WTC11 (cell line): ENCODE measurements around the gene MLF2. TPM values are rescaled to one million over a fixed set of nuclear protein-coding genes. Genes with fewer than 3 reads are reported as not detected.

Source experiments
- ATAC-seq: fragments of 200-7000 bp; cut with Tn5 transposase; 2 replicates; pipeline ENCODE4 v1.10.0; 2021; ENCODE audit warnings: mild to moderate bottlenecking, moderate library complexity
- CTCF ChIA-PET: fragments of 300-600 bp; sonication (Branson Sonifier 250); formaldehyde crosslinking; loops from one replicate; lab custom pipeline; 2021; ENCODE audit warnings: antibody characterized with exemption; lab: Charles Lee
- POLR2A ChIA-PET: fragments of 350-600 bp; sonication (Branson Sonifier 250); formaldehyde crosslinking; loops from one replicate; lab custom pipeline; 2021; ENCODE audit warnings: antibody characterized with exemption; lab: Charles Lee
- DNase-seq: peaks from one replicate; pipeline ENCODE4 v3.0.0; 2021; ENCODE audit warnings: low spot score
- H3K27ac Mint-ChIP-seq: 2 replicates; pipeline ENCODE4 v1.8.0; 2021; ENCODE audit warnings: mixed read lengths
- H3K27me3 Mint-ChIP-seq: 2 replicates; pipeline ENCODE4 v1.8.0; 2021; ENCODE audit warnings: low read depth, mild to moderate bottlenecking, moderate library complexity, mixed read lengths
- H3K36me3 Mint-ChIP-seq: 2 replicates; pipeline ENCODE4 v1.8.0; 2021; ENCODE audit warnings: mixed read lengths
- H3K4me1 Mint-ChIP-seq: 2 replicates; pipeline ENCODE4 v1.8.0; 2022; ENCODE audit warnings: mixed read lengths
- H3K4me3 Mint-ChIP-seq: 2 replicates; pipeline ENCODE4 v1.8.0; 2021; ENCODE audit warnings: mild to moderate bottlenecking, moderate library complexity, mixed read lengths
- H3K9me3 Mint-ChIP-seq: 2 replicates; pipeline ENCODE4 v1.8.0; 2021; ENCODE audit warnings: mixed read lengths
- EMX1 ChIP-seq: fragments of 250-450 bp; sonication (Bioruptor Pico); IDR thresholded peaks from 2 replicates; pipeline ENCODE4 v1.8.0; 2021; ENCODE audit warnings: mild to moderate bottlenecking
- ERG ChIP-seq: fragments of 250-450 bp; sonication (Bioruptor Pico); IDR thresholded peaks from 2 replicates; pipeline ENCODE4 v1.8.0; 2021; ENCODE audit warnings: mild to moderate bottlenecking
- ESRRA ChIP-seq: sonication (generic); formaldehyde crosslinking; IDR thresholded peaks from 2 replicates; pipeline ENCODE4 v1.8.1; 2022; ENCODE audit warnings: mild to moderate bottlenecking, missing genetic modification reagents, borderline replicate concordance
- FOXK1 ChIP-seq: sonication (generic); formaldehyde crosslinking; IDR thresholded peaks from 2 replicates; pipeline ENCODE4 v1.8.0; 2022; ENCODE audit warnings: mild to moderate bottlenecking, moderate library complexity, missing genetic modification reagents
- FOXP1 ChIP-seq: sonication (generic); formaldehyde crosslinking; IDR thresholded peaks from 2 replicates; pipeline ENCODE4 v1.8.0; 2022; ENCODE audit warnings: missing genetic modification reagents, mild to moderate bottlenecking, moderate library complexity, borderline replicate concordance
- GABPB1 ChIP-seq: sonication (generic); formaldehyde crosslinking; IDR thresholded peaks from 2 replicates; pipeline ENCODE4 v1.8.1; 2023; ENCODE audit warnings: mild to moderate bottlenecking, missing genetic modification reagents
- HMGA2 ChIP-seq: fragments of 250-450 bp; sonication (Bioruptor Pico); IDR thresholded peaks from 2 replicates; pipeline ENCODE4 v1.4.0; 2021; ENCODE audit warnings: mild to moderate bottlenecking, moderate library complexity
- IRF2 ChIP-seq: sonication (generic); formaldehyde crosslinking; IDR thresholded peaks from 2 replicates; pipeline ENCODE4 v1.8.0; 2022; ENCODE audit warnings: low read depth, missing genetic modification reagents, borderline replicate concordance
- JAZF1 ChIP-seq: fragments of 250-450 bp; sonication (Bioruptor Pico); IDR thresholded peaks from 2 replicates; pipeline ENCODE4 v1.9.0; 2021; ENCODE audit warnings: moderate library complexity, mild to moderate bottlenecking, inconsistent platforms
- JUN ChIP-seq: sonication (generic); formaldehyde crosslinking; IDR thresholded peaks from 2 replicates; pipeline ENCODE4 v1.8.0; 2023; ENCODE audit warnings: mild to moderate bottlenecking, missing genetic modification reagents
- MXD4 ChIP-seq: fragments of 250-450 bp; sonication (Bioruptor Pico); IDR thresholded peaks from 2 replicates; pipeline ENCODE4 v1.8.0; 2021; ENCODE audit warnings: mild to moderate bottlenecking, moderate library complexity, borderline replicate concordance
- SMAD3 ChIP-seq: sonication (generic); formaldehyde crosslinking; IDR thresholded peaks from 2 replicates; pipeline ENCODE4 v1.8.0; 2022; ENCODE audit warnings: missing genetic modification reagents, mild to moderate bottlenecking, borderline replicate concordance
- SMAD4 ChIP-seq: sonication (generic); formaldehyde crosslinking; IDR thresholded peaks from 2 replicates; pipeline ENCODE4 v1.8.0; 2022; ENCODE audit warnings: mild to moderate bottlenecking, missing genetic modification reagents
- SP1 ChIP-seq: sonication (generic); formaldehyde crosslinking; conservative IDR thresholded peaks from 2 replicates; pipeline ENCODE4 v1.8.1; 2022; ENCODE audit warnings: missing genetic modification reagents
- TEAD1 ChIP-seq: sonication (generic); formaldehyde crosslinking; IDR thresholded peaks from 2 replicates; pipeline ENCODE4 v1.8.0; 2022; ENCODE audit warnings: mild to moderate bottlenecking, missing genetic modification reagents
- ZMAT4 ChIP-seq: fragments of 250-450 bp; sonication (Bioruptor Pico); IDR thresholded peaks from 2 replicates; pipeline ENCODE4 v1.9.0; 2021; ENCODE audit warnings: mild to moderate bottlenecking
- ZNF121 ChIP-seq: sonication (generic); formaldehyde crosslinking; IDR thresholded peaks from 2 replicates; pipeline ENCODE4 v1.8.0; 2023; ENCODE audit warnings: missing genetic modification reagents
- ZNF138 ChIP-seq: sonication (generic); formaldehyde crosslinking; conservative IDR thresholded peaks from 2 replicates; pipeline ENCODE4 v1.8.1; 2022; ENCODE audit warnings: mild to moderate bottlenecking, moderate library complexity, missing genetic modification reagents
- ZNF219 ChIP-seq: sonication (generic); formaldehyde crosslinking; IDR thresholded peaks from 2 replicates; pipeline ENCODE4 v1.8.0; 2023; ENCODE audit warnings: missing genetic modification reagents, mild to moderate bottlenecking, borderline replicate concordance
- ZNF232 ChIP-seq: sonication (generic); formaldehyde crosslinking; IDR thresholded peaks from 2 replicates; pipeline ENCODE4 v1.8.0; 2022; ENCODE audit warnings: mild to moderate bottlenecking, missing genetic modification reagents
- total RNA-seq: library from RNA; stranded (reverse); gene quantifications from 3 replicates; pipeline ENCODE4 v1.2.3, GENCODE V29; 2021
- TF ChIP-seq, protein P1 (sequence below): fragments of 250-450 bp; sonication (Bioruptor Pico); IDR thresholded peaks from 2 replicates; pipeline ENCODE4 v1.9.0; 2021; ENCODE audit warnings: moderate library complexity, mild to moderate bottlenecking, inconsistent platforms, borderline replicate concordance
- TF ChIP-seq, protein P2 (sequence below): sonication (generic); formaldehyde crosslinking; IDR thresholded peaks from 2 replicates; pipeline ENCODE4 v1.8.0; 2022; ENCODE audit warnings: mild to moderate bottlenecking, missing genetic modification reagents
- TF ChIP-seq, protein P3 (sequence below): sonication (generic); formaldehyde crosslinking; IDR thresholded peaks from 2 replicates; pipeline ENCODE4 v1.8.0; 2022; ENCODE audit warnings: mild to moderate bottlenecking, missing genetic modification reagents
- TF ChIP-seq, protein P4 (sequence below): sonication (generic); formaldehyde crosslinking; IDR thresholded peaks from 2 replicates; pipeline ENCODE4 v1.8.1; 2022; ENCODE audit warnings: low read depth, missing genetic modification reagents, borderline replicate concordance

MLF2 gene
- total RNA-seq, 1 experiment from 2014 or later = 236 TPM

GRCh38 chr12:6734506-6735387 is 18.2 kb downstream of the MLF2 start:
- POLR2A ChIA-PET = interaction anchor here (1.0 to 1.3 kb wide), 2 partner anchors 11 to 18 kb away, joined by 3 read pairs; partner anchors contain the start of genes COPS7A and MLF2
- H3K9me3 Mint-ChIP-seq = no peaks in the 10 kb centered on the region

DNA sequence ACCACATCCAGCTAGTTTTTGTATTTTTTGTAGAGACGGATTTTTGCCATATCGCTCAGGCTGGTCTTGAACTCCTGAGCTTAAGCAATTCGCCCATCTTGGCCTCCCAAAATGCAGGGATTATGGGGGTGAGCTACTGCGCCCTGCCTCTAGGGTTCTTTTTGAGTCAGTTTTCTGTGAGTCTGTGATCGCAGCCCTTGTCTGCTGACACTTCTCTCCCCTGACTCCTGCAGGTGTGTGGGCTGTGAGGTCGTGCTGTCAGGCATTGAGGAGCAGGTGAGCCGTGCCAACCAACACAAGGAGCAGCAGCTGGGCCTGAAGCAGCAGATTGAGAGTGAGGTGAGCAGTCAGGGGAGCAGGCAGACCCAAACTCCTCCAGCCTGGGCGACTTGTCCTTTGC is 22.8 kb downstream of the MLF2 start:
- ATAC-seq = no peak

More at GRCh38 chr12:6734506-6735387, 18.2 kb downstream of the MLF2 start:
- DNase-seq (no peak), ATAC-seq (no peak)
- peaks cover 8% of the 10 kb centered on the region for H3K4me1 Mint-ChIP-seq
- no peak for TF ChIP-seq SP1 (CRISPR knock-in tag)
- no peak for TF ChIP-seq ZMAT4 (CRISPR knock-in tag)
- TF ChIP-seq, protein P1, sequence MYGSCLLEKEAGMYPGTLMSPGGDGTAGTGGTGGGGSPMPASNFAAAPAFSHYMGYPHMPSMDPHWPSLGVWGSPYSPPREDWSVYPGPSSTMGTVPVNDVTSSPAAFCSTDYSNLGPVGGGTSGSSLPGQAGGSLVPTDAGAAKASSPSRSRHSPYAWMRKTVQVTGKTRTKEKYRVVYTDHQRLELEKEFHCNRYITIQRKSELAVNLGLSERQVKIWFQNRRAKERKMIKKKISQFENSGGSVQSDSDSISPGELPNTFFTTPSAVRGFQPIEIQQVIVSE (CRISPR knock-in tag) = no peak
- no peak for TF ChIP-seq GABPB1
- TF ChIP-seq, protein P2, sequence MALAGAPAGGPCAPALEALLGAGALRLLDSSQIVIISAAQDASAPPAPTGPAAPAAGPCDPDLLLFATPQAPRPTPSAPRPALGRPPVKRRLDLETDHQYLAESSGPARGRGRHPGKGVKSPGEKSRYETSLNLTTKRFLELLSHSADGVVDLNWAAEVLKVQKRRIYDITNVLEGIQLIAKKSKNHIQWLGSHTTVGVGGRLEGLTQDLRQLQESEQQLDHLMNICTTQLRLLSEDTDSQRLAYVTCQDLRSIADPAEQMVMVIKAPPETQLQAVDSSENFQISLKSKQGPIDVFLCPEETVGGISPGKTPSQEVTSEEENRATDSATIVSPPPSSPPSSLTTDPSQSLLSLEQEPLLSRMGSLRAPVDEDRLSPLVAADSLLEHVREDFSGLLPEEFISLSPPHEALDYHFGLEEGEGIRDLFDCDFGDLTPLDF (CRISPR knock-in tag) = no peak
- TF ChIP-seq FOXK1 (CRISPR knock-in tag) = no peak
- TF ChIP-seq HMGA2 (CRISPR knock-in tag) = no peak
- no peak for TF ChIP-seq ERG (CRISPR knock-in tag)
- no peak for TF ChIP-seq EMX1 (CRISPR knock-in tag)
- no peak for TF ChIP-seq IRF2 (CRISPR knock-in tag)
- H3K36me3 Mint-ChIP-seq = peaks cover 14% of the 10 kb centered on the region
- no peak overlapping the region for H3K4me3 Mint-ChIP-seq
- H3K27ac Mint-ChIP-seq = peak overlapping the region; percentile 85
- CTCF ChIA-PET = interaction anchor here (0.9 to 1.9 kb wide), 5 partner anchors 11 to 90 kb away, joined by 3 to 7 read pairs (median 4); partner anchors contain the start of genes COPS7A and PTMS
- no peaks in the 10 kb centered on the region for H3K27me3 Mint-ChIP-seq

DNA sequence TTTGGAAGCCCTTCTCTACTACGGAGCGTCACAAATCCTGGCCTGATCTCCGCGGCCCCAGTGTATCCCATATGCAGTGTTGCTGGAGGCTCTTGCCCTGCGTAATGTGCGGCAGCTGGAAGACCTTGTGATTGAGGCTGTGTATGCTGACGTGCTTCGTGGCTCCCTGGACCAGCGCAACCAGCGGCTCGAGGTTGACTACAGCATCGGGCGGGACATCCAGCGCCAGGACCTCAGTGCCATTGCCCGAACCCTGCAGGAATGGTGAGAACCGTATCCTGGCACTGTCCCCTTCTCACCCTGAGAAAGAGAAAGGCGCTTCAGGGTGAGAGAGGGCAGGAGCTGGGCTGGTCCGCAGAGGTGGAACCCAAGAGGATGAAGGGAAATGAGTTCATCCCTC is 23.8 kb downstream of the MLF2 start:
- H3K9me3 Mint-ChIP-seq = no peaks in the 10 kb centered on the region
- TF ChIP-seq MXD4 (CRISPR knock-in tag) (no peak), JAZF1 (CRISPR knock-in tag) (no peak), SMAD3 (CRISPR knock-in tag) (no peak), FOXP1 (CRISPR knock-in tag) (no peak), ESRRA (CRISPR knock-in tag) (no peak), ZNF219 (no peak), ZNF138 (CRISPR knock-in tag) (no peak), ZNF232 (CRISPR knock-in tag) (no peak)
- TF ChIP-seq, protein P3, sequence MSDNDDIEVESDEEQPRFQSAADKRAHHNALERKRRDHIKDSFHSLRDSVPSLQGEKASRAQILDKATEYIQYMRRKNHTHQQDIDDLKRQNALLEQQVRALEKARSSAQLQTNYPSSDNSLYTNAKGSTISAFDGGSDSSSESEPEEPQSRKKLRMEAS (CRISPR knock-in tag) = no peak
- TF ChIP-seq, protein P4, sequence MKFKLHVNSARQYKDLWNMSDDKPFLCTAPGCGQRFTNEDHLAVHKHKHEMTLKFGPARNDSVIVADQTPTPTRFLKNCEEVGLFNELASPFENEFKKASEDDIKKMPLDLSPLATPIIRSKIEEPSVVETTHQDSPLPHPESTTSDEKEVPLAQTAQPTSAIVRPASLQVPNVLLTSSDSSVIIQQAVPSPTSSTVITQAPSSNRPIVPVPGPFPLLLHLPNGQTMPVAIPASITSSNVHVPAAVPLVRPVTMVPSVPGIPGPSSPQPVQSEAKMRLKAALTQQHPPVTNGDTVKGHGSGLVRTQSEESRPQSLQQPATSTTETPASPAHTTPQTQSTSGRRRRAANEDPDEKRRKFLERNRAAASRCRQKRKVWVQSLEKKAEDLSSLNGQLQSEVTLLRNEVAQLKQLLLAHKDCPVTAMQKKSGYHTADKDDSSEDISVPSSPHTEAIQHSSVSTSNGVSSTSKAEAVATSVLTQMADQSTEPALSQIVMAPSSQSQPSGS (CRISPR knock-in tag) = no peak

More for the DNA sequence above, 22.8 kb downstream of the MLF2 start:
- Mint-ChIP-seq H3K9me3 (no peaks in the 10 kb centered on the region), H3K27me3 (no peaks in the 10 kb centered on the region), H3K4me1 (no peaks in the 10 kb centered on the region; the same call in 1 of the 2 replicates), H3K36me3 (peaks cover 35% of the 10 kb centered on the region), H3K27ac (no peak overlapping the region), H3K4me3 (no peak overlapping the region)
- ChIA-PET POLR2A (no interaction called here), CTCF (interaction anchor here (0.9 kb wide), 1 partner anchor 23 kb away, joined by 3 read pairs; the partner anchor contains the start of gene MLF2)
- DNase-seq = no peak
- TF ChIP-seq, protein P1 (CRISPR knock-in tag) = no peak
- TF ChIP-seq TEAD1 (CRISPR knock-in tag) (no peak), SMAD4 (CRISPR knock-in tag) (no peak), IRF2 (CRISPR knock-in tag) (no peak), ZNF121 (CRISPR knock-in tag) (no peak), JUN (CRISPR knock-in tag) (no peak)
- TF ChIP-seq, protein P2 (CRISPR knock-in tag) = no peak

More for the DNA sequence above, 23.8 kb downstream of the MLF2 start:
- Mint-ChIP-seq H3K4me1 (peaks cover 6% of the 10 kb centered on the region), H3K4me3 (no peak overlapping the region), H3K27ac (no peak overlapping the region), H3K27me3 (no peaks in the 10 kb centered on the region), H3K36me3 (peaks cover 35% of the 10 kb centered on the region)
- ChIA-PET POLR2A (no interaction called here), CTCF (no interaction called here)
- no peak for DNase-seq
- no peak for ATAC-seq
